ENCODE results near the gene TRAF4. TPM values are rescaled to one million over a fixed set of nuclear protein-coding genes. Genes with fewer than 3 reads are reported as not detected.

The TRAF4 gene, protein sequence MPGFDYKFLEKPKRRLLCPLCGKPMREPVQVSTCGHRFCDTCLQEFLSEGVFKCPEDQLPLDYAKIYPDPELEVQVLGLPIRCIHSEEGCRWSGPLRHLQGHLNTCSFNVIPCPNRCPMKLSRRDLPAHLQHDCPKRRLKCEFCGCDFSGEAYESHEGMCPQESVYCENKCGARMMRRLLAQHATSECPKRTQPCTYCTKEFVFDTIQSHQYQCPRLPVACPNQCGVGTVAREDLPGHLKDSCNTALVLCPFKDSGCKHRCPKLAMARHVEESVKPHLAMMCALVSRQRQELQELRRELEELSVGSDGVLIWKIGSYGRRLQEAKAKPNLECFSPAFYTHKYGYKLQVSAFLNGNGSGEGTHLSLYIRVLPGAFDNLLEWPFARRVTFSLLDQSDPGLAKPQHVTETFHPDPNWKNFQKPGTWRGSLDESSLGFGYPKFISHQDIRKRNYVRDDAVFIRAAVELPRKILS
- 164 and 626 TPM in 2 replicates for total RNA-seq (2011; cell fraction: chromatin; rRNA removed; ENCODE audit: low replicate concordance)
- 558 and 573 TPM in 2 replicates for total RNA-seq (2011; cell fraction: nucleolus; rRNA removed)
- total RNA-seq (2011; cell fraction: nucleoplasm; rRNA removed), result 242 and 260 TPM in 2 replicates
- 75.4 and 112 TPM in 2 replicates for total RNA-seq (2014; rRNA removed)
- total RNA-seq (2014; rRNA removed; fragmentation: Illumina TruSeq; extraction: Trizol), result 23.6 and 32.0 TPM in 2 replicates
- total RNA-seq (2015; rRNA removed; fragmentation: Illumina TruSeq; extraction: Trizol), result 45.6 and 52.6 TPM in 2 replicates
- total RNA-seq (2021), result 147 and 156 TPM in 2 replicates
- polyA plus RNA-seq (2011; rRNA removed), result 72.4 and 96.6 TPM in 2 replicates
- polyA plus RNA-seq (2011; cell fraction: cytosol; rRNA removed), result 87.1 and 180 TPM in 2 replicates
- polyA plus RNA-seq (2011; cell fraction: nucleus; rRNA removed), result 335 and 714 TPM in 2 replicates
- polyA plus RNA-seq (2012), result 70.3 and 95.8 TPM in 2 replicates
- polyA plus RNA-seq (2014; fragmentation: Illumina TruSeq; extraction: Trizol), result 85.4 and 87.7 TPM in 2 replicates
- polyA plus RNA-seq (2014; fragmentation: Nextera tagmentation; extraction: Ambion mirVana), result 1 to 10 TPM; 2.4 to 5.0 TPM
- 108 and 121 TPM in 2 replicates for polyA plus RNA-seq (2014; rRNA removed)
- polyA minus RNA-seq (2011; rRNA and poly(A)+ RNA removed), result 26.9 and 43.6 TPM in 2 replicates
- polyA minus RNA-seq (2011; cell fraction: cytosol; rRNA and poly(A)+ RNA removed), result 67.1 and 85.3 TPM in 2 replicates
- 145 and 253 TPM in 2 replicates for polyA minus RNA-seq (2011; cell fraction: nucleus; rRNA and poly(A)+ RNA removed)
- Bru-seq, nascent RNA, result percentile 95 among the genes with signal in this experiment
- BruChase-seq, experiment 1, labeled RNA remaining after a 2-hour chase, result percentile 89 among the genes with signal in this experiment
- percentile 94 among the genes with signal in this experiment for BruChase-seq, experiment 2, labeled RNA remaining after a 6-hour chase
- long read RNA-seq, experiment 1, transcript TRAF4-201 (7 exons, 2,923 nt), result major isoform, 63 of 150 reads
- long read RNA-seq, experiment 1, partial matches to known transcripts, result 12 of 150 reads
- long read RNA-seq, experiment 1, other reads (novel, unspliced or antisense), result 73 of 150 reads
- long read RNA-seq, experiment 2, transcript TRAF4-201 (7 exons, 2,923 nt), result major isoform, 98 of 151 reads
- long read RNA-seq, experiment 2, partial matches to known transcripts, result 12 of 151 reads
- long read RNA-seq, experiment 2, other reads (novel, unspliced or antisense), result 38 of 151 reads
- long read RNA-seq, experiment 3, transcript TRAF4-201 (7 exons, 2,923 nt), result major isoform, 14 of 23 reads
- long read RNA-seq, experiment 3, partial matches to known transcripts, result 1 of 23 reads
- long read RNA-seq, experiment 3, other reads (novel, unspliced or antisense), result 8 of 23 reads

DNA sequence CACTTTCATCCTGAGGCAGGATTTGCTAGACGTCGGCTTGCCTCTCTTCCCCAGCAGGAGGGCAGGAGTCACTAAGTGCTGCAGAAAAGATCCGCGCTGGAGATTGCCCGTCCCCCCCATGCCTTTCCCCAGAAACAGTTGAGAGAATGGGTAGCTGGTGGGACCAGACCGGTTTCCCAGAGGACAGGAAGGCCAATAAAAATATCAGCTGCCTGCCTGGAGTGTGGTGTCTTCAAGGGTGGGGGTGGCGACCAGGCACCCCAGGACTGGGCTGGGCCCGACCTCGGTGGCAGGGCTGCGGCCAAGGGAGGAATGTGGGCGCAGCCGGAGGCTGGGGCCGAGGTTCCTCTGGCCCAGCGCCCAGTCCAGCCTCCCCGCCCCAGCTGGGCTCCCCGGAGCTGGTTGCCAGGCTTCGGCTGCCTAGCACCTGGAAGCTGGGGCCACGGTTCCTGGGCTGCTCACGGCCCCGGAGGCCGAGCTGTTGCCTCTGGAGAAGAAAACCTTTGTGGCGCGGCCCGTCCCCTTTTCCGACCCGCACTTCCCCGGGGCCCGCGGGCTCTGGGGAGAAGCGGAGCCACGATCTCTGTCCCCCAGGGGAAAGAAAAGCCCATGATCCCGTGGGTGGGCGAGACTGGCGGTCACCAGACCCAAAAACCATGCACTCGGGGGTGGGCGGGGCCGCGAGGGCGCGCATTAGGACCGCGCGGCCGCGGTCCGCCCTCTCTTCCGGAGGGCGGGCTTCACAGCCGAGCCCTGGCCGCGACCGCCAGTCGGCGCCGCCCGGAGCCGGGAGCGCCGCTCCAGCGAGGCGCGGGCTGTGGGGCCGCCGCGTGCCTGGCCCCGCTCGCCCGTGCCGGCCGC lies at the start of gene TRAF4:
Gene TRAF4, plus strand, starts transcription at position 769 of the 861 bp plus-strand sequence. CDS start 102 bp downstream, outside the sequence.
- WGBS (ENCODE audit: insufficient coverage, low coverage, missing lambda C conversion rate), result 3% methylated on average over 43 of the region's 70 CpGs
- peak within 1 kb of the TSS; percentile 74 for H2AFZ ChIP-seq (ENCODE audit: low read depth, low read length)
- TF ChIP-seq, protein P1, sequence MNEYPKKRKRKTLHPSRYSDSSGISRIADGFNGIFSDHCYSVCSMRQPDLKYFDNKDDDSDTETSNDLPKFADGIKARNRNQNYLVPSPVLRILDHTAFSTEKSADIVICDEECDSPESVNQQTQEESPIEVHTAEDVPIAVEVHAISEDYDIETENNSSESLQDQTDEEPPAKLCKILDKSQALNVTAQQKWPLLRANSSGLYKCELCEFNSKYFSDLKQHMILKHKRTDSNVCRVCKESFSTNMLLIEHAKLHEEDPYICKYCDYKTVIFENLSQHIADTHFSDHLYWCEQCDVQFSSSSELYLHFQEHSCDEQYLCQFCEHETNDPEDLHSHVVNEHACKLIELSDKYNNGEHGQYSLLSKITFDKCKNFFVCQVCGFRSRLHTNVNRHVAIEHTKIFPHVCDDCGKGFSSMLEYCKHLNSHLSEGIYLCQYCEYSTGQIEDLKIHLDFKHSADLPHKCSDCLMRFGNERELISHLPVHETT (CRISPR knock-in tag; conservative IDR thresholded peaks at IDR 0.05 in 1 of 2, IDR thresholded peaks at IDR 0.05 in 1 of 2), result peak in 1 of 2 experiments; percentile 25; a peak in 1 of 4 replicates
- TF ChIP-seq YY1 (IDR thresholded peaks at IDR 0.05; ENCODE audit: borderline replicate concordance in 1 of 3, control insufficient read depth in 1 of 3, extremely low read depth in 1 of 3, insufficient read depth in 3 of 3, insufficient read length in 1 of 3, insufficient replicate concordance in 2 of 3, low read depth in 1 of 3, low read length in 2 of 3), result peak in 2 of 3 experiments; percentile 3 to 87

More for the DNA sequence above, at the start of gene TRAF4:
- H3K9ac ChIP-seq (ENCODE audit: insufficient read depth in 1 of 2, low read depth in 2 of 2, low read length in 2 of 2), result peak within 1 kb of the TSS; percentile 93 to 99
- H3K4me2 ChIP-seq (ENCODE audit: insufficient read depth, low read length), result peak within 1 kb of the TSS; percentile 94
- in situ Hi-C loops (cut with MboI) (no loop called here), intact Hi-C loops (cut with micrococcal nuclease) (loop anchor here (1.0 to 5.0 kb wide), 2 partner anchors 16 to 96 kb away; partner anchors contain the start of gene BLTP2)
- peaks cover 38% of the 10 kb centered on the region; the same call in 2 of the 3 replicates for H3K36me3 ChIP-seq (ENCODE audit: control insufficient read depth, insufficient read depth, low read length)
- H3K4me1 ChIP-seq (replicated peaks in 1 of 2; ENCODE audit: control insufficient read depth in 2 of 2, insufficient read depth in 2 of 2, low read length in 2 of 2), result peaks cover 43 to 81% of the 10 kb centered on the region in 2 experiments
- ATAC-seq (peak; percentile 87), FAIRE-seq (peak; percentile 98), DNase-seq (ENCODE audit: extremely low read depth in 1 of 4, low spot score in 3 of 4) (peak; percentile 90 to 95 (median 93))
- BruUV-seq (replicated peaks), result TSS peak; percentile 88
- no peaks in the 10 kb centered on the region for H3K27me3 ChIP-seq (ENCODE audit: control insufficient read depth in 2 of 2, insufficient read depth in 2 of 2, low read length in 2 of 2)
- peak within 1 kb of the TSS; percentile 96 for H3K27ac ChIP-seq (ENCODE audit: extremely low read depth, low read depth, low read length)
- H3K9me3 ChIP-seq (replicated peaks; ENCODE audit: control insufficient read depth, insufficient read depth, low read depth, low read length), result no peaks in the 10 kb centered on the region
- POLR2A ChIA-PET, result interaction anchor here (0.9 to 17.4 kb wide), 5 partner anchors 10 to 97 kb away, joined by 3 to 367 read pairs (median 7); partner anchors contain the start of genes NEK8, PROCA1, RPL23A and SDF2
- peaks cover 27% of the 10 kb centered on the region for H4K20me1 ChIP-seq (replicated peaks; ENCODE audit: control insufficient read depth, insufficient read depth, low read length)
- H3K79me2 ChIP-seq (ENCODE audit: control insufficient read depth, insufficient read depth, low read length), result peaks cover 52% of the 10 kb centered on the region
- H3K4me3 ChIP-seq, result peak within 1 kb of the TSS; percentile 87
- CTCF ChIA-PET (ENCODE audit: low intra/inter-chr PET ratio), result interaction anchor here (0.8 to 1.9 kb wide), 3 partner anchors 13 to 17 kb away, joined by 4 to 14 read pairs (median 8); partner anchors contain the start of genes NEK8 and TLCD1
- no peaks in the 10 kb centered on the region for H3K9me1 ChIP-seq (ENCODE audit: control insufficient read depth, insufficient read depth, low read length)

Measured in K562 (cell line).